ENCODE results near the gene SMAD3.

DNA sequence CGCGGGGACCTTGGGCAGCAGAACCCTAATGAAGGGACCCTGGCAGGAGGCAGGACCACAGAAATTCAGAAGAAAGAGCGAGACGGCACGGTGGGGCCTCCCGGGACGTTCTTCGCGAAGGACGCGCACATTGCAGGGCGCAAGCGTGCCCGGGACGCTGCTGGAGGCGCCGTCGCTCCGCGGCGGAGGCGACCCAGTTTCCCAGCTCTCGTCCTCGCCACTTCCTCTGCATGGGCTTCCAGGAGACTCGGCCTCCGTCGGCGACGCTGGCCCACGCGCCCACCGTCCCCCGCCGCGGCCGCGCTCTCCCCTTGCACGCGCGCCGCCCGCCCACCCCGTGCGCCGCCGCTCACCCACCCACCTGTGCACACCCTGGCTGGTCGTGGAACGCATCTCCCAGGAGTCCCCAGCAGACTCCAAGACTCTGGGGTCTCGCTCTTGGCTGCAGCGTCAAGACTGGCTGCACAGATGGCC, 31.8 kb upstream of the SMAD3 start:
- TF ChIP-seq BCL11B (tag by site-specific recombination; IDR thresholded peaks at IDR 0.05; ENCODE audit: low read depth) (no peak), ZNF510 (tag by site-specific recombination; IDR thresholded peaks at IDR 0.05; ENCODE audit: insufficient replicate concordance) (no peak), ZNF830 (tag by site-specific recombination; IDR thresholded peaks at IDR 0.05; ENCODE audit: low read depth) (no peak), ZNF561 (tag by site-specific recombination; IDR thresholded peaks at IDR 0.05; ENCODE audit: borderline replicate concordance) (no peak), ZNF155 (tag by site-specific recombination; IDR thresholded peaks at IDR 0.05) (no peak)
- TF ChIP-seq, protein P1, sequence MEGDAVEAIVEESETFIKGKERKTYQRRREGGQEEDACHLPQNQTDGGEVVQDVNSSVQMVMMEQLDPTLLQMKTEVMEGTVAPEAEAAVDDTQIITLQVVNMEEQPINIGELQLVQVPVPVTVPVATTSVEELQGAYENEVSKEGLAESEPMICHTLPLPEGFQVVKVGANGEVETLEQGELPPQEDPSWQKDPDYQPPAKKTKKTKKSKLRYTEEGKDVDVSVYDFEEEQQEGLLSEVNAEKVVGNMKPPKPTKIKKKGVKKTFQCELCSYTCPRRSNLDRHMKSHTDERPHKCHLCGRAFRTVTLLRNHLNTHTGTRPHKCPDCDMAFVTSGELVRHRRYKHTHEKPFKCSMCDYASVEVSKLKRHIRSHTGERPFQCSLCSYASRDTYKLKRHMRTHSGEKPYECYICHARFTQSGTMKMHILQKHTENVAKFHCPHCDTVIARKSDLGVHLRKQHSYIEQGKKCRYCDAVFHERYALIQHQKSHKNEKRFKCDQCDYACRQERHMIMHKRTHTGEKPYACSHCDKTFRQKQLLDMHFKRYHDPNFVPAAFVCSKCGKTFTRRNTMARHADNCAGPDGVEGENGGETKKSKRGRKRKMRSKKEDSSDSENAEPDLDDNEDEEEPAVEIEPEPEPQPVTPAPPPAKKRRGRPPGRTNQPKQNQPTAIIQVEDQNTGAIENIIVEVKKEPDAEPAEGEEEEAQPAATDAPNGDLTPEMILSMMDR (tag by site-specific recombination; IDR thresholded peaks at IDR 0.05): no peak
- TF ChIP-seq, protein P2, sequence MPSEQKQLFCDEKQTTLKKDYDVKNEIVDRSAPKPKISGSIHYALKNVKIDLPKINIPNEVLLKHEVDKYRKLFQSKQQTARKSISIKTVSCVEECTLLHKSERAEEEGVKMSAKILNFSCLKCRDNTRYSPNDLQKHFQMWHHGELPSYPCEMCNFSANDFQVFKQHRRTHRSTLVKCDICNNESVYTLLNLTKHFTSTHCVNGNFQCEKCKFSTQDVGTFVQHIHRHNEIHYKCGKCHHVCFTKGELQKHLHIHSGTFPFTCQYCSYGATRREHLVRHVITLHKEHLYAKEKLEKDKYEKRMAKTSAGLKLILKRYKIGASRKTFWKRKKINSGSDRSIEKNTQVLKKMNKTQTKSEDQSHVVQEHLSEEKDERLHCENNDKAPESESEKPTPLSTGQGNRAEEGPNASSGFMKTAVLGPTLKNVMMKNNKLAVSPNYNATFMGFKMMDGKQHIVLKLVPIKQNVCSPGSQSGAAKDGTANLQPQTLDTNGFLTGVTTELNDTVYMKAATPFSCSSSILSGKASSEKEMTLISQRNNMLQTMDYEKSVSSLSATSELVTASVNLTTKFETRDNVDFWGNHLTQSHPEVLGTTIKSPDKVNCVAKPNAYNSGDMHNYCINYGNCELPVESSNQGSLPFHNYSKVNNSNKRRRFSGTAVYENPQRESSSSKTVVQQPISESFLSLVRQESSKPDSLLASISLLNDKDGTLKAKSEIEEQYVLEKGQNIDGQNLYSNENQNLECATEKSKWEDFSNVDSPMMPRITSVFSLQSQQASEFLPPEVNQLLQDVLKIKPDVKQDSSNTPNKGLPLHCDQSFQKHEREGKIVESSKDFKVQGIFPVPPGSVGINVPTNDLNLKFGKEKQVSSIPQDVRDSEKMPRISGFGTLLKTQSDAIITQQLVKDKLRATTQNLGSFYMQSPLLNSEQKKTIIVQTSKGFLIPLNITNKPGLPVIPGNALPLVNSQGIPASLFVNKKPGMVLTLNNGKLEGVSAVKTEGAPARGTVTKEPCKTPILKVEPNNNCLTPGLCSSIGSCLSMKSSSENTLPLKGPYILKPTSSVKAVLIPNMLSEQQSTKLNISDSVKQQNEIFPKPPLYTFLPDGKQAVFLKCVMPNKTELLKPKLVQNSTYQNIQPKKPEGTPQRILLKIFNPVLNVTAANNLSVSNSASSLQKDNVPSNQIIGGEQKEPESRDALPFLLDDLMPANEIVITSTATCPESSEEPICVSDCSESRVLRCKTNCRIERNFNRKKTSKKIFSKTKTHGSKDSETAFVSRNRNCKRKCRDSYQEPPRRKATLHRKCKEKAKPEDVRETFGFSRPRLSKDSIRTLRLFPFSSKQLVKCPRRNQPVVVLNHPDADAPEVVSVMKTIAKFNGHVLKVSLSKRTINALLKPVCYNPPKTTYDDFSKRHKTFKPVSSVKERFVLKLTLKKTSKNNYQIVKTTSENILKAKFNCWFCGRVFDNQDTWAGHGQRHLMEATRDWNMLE (tag by site-specific recombination; conservative IDR thresholded peaks at IDR 0.05; ENCODE audit: low read depth): no peak
- TF ChIP-seq, protein P3, sequence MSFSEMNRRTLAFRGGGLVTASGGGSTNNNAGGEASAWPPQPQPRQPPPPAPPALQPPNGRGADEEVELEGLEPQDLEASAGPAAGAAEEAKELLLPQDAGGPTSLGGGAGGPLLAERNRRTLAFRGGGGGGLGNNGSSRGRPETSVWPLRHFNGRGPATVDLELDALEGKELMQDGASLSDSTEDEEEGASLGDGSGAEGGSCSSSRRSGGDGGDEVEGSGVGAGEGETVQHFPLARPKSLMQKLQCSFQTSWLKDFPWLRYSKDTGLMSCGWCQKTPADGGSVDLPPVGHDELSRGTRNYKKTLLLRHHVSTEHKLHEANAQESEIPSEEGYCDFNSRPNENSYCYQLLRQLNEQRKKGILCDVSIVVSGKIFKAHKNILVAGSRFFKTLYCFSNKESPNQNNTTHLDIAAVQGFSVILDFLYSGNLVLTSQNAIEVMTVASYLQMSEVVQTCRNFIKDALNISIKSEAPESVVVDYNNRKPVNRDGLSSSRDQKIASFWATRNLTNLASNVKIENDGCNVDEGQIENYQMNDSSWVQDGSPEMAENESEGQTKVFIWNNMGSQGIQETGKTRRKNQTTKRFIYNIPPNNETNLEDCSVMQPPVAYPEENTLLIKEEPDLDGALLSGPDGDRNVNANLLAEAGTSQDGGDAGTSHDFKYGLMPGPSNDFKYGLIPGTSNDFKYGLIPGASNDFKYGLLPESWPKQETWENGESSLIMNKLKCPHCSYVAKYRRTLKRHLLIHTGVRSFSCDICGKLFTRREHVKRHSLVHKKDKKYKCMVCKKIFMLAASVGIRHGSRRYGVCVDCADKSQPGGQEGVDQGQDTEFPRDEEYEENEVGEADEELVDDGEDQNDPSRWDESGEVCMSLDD (tag by site-specific recombination; IDR thresholded peaks at IDR 0.05): no peak
- TF ChIP-seq, protein P4, sequence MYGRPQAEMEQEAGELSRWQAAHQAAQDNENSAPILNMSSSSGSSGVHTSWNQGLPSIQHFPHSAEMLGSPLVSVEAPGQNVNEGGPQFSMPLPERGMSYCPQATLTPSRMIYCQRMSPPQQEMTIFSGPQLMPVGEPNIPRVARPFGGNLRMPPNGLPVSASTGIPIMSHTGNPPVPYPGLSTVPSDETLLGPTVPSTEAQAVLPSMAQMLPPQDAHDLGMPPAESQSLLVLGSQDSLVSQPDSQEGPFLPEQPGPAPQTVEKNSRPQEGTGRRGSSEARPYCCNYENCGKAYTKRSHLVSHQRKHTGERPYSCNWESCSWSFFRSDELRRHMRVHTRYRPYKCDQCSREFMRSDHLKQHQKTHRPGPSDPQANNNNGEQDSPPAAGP (tag by site-specific recombination; IDR thresholded peaks at IDR 0.05): no peak
- TF ChIP-seq, protein P5, sequence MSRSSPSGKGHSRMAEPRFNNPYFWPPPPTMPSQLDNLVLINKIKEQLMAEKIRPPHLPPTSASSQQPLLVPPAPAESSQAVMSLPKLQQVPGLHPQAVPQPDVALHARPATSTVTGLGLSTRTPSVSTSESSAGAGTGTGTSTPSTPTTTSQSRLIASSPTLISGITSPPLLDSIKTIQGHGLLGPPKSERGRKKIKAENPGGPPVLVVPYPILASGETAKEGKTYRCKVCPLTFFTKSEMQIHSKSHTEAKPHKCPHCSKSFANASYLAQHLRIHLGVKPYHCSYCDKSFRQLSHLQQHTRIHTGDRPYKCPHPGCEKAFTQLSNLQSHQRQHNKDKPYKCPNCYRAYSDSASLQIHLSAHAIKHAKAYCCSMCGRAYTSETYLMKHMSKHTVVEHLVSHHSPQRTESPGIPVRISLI (tag by site-specific recombination; IDR thresholded peaks at IDR 0.05): no peak
